GM19452 (cell line): Measurements from ENCODE around the gene TCFL5.

ENCODE experiments used
- ATAC-seq: cut with Tn5 transposase; IDR thresholded peaks from one replicate; pipeline ENCODE4 v1.9.1; 2021; ENCODE audit not compliant: unreplicated experiment

Gene TCFL5

DNA sequence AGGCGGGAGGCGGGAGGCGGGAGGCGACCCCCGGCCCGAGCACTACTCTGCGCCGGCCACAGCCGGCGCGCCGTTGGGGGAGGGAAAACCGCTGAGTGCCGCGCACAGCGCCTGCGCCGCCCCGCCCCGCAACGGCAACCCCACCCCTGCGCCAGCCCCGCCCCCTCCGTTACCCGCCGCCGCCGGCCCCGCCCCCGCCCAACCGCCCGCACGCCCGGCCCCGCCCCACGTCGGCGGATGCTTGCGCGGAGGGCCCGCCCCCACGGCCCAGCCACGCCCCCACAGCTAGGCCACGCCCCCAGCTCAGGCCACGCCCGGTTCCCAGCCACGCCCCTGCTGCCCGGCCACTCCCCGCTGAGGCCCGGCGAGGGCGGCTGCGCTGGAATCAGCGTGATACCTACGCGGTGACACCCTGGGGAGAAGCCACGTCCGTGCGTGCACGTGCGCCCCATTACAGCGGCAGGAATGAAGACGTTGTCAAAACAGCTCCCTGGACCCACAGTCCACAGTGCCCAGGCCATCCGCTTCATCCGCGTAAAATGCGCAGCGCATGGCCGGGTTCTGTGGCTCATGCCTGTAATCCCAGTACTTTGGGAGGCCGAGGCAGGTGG lies at the start of gene TCFL5:
TCFL5 (minus strand) TSS at position 97 of the 611 bp plus-strand sequence. CDS start 152 bp downstream, outside the sequence.
- ATAC-seq: peak; percentile 50

DNA sequence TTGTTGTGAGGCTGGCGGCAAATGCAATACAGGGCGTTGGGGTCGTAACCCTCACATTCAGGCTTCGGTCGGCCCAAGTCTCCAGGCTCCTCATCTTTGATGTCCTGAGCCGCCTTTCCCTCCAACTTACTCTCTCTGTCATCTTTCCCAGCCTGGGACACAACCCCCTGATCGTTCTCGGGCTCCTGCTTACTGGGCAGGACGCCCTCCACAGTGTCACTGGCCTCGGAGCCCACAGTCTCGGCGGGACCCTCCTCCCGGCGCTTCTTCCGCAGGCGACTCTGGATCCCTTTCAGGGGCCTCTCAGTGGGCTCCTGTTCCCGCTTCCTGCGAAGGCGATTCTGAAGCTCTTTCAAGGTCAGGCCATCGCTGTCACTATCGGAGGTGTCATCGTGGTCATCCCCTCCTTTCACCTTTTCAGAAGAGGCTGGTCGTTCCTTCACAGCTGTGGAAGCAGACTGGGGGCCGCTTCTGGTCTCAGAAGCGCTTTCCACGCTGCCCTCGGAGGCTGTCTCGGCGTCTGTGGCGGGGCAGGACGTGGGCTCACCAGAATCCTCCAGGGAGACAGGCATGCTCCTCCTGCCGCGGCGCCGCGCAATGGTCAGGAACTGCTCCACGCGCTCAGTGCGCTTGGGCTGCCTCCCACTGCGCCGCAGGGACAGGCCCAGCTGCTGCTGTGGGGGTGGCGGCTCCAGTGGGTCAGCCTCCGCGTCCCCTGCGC lies 49.3 kb upstream of the TCFL5 start:
- ATAC-seq: no peak

- ATAC-seq: no peak
Observed at GRCh38 chr20:62910217-62910766, 48.7 kb upstream of the TCFL5 start.

- ATAC-seq: no peak
Observed at GRCh38 chr20:62908971-62909791, 47.6 kb upstream of the TCFL5 start.

DNA sequence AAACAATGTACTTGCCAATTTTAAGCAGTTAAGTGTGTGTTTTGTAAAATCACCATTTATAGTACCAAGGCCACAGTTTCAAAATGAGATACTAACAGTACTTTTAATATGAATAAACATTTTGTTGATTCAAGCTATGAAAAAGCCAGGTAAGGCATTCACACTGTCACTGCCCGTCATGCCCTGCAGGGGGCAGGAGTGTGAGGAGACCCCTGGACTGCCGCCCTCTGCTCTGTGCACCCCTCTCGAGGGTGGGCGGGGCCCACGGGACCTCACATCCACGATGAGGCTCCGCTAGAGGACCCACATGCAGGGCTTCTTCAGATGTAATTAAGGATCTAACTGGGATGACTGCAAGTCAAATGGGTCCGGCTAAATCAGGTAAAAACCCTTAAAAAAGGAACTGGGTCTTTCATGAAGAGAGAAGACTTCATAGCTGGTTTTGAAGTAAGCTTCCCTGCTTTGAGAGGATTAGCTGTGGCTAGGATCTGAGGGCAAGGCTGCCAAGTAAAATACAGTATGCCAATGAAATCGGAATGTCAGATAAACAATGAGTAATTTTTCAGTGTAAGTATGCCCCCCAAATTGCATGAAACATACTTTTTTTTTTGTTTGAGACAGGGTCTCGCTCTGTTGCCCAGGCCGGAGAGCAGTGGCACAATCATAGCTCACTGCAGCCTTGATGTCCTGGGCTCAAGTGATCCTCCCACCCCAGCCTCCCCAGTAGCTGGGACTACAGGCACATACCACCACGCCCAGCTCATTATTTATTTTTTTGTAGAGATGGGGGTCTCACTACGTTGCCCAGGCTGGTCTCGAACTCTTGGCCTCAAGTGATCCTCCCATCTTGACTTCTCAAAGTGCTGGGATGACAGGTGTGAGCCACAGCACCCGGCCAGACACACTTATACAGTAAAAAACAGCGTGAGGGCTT lies 46.0 kb upstream of the TCFL5 start:
- no peak for ATAC-seq

DNA sequence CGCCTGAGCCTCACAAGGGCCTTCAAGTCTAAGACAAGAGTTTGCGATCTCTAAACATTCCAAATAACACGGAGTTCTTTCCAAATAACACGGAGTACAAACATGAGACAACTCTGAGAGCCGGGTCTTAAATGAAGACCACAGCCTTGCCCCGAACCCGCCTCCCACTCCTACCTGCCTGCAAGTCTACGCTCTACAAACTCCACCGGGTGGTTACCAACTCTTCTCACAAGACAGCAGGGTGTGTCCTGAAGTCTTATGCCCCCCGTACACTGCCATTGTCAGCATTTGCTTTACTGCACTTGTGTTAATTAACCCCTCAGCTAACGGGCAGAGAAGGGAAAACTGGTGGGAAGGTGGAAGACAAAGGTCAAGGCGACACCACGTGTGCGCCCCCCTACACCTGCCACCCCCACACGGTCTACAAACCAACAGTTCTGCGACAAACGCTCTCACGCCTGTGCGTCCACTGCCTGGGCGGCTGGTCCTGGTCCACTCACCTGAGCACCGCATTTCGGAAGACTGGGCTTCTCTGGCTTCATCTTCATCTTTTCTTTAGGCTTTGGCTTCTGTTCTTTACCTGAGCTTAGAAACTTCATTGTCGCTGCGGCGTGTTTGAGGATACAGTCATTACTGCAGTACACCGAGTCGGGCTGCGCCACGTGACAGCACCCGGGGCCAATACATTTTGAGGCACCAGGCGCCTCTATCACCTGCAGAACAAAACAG lies 45.2 kb upstream of the TCFL5 start:
- no peak for ATAC-seq

- no peak for ATAC-seq
Observed at GRCh38 chr20:62906209-62906608, 44.6 kb upstream of the TCFL5 start.

- no peak for ATAC-seq
Observed at GRCh38 chr20:62905536-62906117, 44.0 kb upstream of the TCFL5 start.

GRCh38 chr20:62902926-62903615 lies 41.4 kb upstream of the TCFL5 start:
- ATAC-seq: no peak

GRCh38 chr20:62901891-62902290 lies 40.3 kb upstream of the TCFL5 start:
- no peak for ATAC-seq

- peak; percentile 24 for ATAC-seq
Observed at GRCh38 chr20:62900692-62901584, 39.3 kb upstream of the TCFL5 start.

GRCh38 chr20:62900052-62900691 lies 38.5 kb upstream of the TCFL5 start:
- ATAC-seq: peak; percentile 68

- no peak for ATAC-seq
Observed at GRCh38 chr20:62899633-62900051, 38.0 kb upstream of the TCFL5 start.

- ATAC-seq: no peak
Observed at GRCh38 chr20:62898970-62899632, 37.5 kb upstream of the TCFL5 start.

GRCh38 chr20:62898093-62898964 lies 36.7 kb upstream of the TCFL5 start:
- ATAC-seq: no peak

DNA sequence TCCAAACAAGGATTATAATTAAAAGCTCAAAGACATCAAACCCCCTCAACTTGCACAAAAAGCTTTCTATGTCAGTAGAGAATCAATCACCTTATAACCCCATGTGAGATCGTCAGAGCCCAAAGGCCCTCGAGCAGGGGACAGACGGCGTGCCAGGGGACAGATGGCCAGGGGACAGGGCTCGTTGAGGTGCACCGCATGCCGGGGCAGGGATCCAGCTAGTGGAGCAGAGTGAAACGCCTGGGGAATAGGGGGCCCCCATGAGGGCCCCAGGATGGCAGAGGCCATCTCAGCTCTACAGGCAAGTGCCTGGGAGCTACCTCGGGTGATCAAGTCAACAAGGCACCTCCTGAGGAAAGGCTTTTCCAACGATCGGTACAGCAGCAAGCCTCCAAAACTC lies 36.0 kb upstream of the TCFL5 start:
- ATAC-seq: no peak
